HG03045 (cell line): ENCODE measurements around the gene KCNAB2.

Experiments used
- ATAC-seq: cut with Tn5 transposase; IDR thresholded peaks from one replicate; pipeline ENCODE4 v1.9.1; 2021; ENCODE audit warnings: mild to moderate bottlenecking, moderate library complexity; ENCODE audit not compliant: unreplicated experiment

Gene KCNAB2

GRCh38 chr1:6045561-6045960 is at the start of gene KCNAB2:
Gene KCNAB2, plus strand, starts transcription at chr1:6045888. Its CDS starts 5,649 bp downstream, at chr1:6051537.
- ATAC-seq = no peak

GRCh38 chr1:5996641-5997270 is 48.9 kb upstream of the KCNAB2 start:
- no peak for ATAC-seq

GRCh38 chr1:5997316-5997715 is 48.4 kb upstream of the KCNAB2 start:
- no peak for ATAC-seq

DNA sequence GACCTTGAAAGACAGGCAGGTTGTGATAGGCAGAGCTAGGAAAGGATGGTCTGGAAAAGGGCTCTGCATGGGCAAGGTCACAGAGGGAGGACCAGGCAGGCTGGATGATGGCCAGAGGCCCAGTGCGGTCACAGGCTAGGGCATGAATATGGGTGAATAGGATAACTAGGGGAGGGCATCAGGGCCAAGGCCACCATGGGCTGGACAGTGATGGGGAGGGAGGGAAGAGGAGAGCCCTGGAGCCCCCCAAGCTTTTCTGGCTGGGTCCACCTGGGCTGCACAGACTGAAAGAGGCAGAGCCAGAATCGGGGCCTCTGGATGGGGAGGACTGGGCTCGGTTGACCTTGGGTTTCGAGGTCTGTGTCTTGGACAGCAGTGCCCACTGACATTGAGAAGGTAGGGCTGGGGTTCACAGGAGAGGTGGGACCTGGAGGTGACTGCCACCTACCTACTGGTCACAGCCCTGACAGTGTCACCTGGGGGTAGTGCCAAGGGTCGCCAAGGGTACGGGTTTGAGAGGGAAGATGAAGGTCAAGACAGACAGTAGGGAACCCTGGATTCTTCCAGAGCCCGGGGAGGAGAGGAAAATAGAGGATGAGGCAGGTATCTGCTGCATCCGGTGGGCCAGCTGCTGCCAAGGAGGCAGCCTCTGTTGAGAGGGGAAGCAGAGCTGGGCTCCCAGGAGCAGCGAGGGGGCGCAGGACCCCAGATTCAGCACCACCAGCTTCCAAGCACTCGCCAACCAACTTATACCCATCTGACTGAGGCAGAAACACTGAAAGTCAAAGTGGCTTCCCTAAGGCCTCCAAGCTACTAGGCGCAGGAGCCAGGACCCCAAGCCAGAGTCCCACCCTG is 47.4 kb upstream of the KCNAB2 start:
- ATAC-seq = no peak

- no peak for ATAC-seq
These were observed 46.8 kb upstream of the KCNAB2 start for GRCh38 chr1:5998906-5999301.

DNA sequence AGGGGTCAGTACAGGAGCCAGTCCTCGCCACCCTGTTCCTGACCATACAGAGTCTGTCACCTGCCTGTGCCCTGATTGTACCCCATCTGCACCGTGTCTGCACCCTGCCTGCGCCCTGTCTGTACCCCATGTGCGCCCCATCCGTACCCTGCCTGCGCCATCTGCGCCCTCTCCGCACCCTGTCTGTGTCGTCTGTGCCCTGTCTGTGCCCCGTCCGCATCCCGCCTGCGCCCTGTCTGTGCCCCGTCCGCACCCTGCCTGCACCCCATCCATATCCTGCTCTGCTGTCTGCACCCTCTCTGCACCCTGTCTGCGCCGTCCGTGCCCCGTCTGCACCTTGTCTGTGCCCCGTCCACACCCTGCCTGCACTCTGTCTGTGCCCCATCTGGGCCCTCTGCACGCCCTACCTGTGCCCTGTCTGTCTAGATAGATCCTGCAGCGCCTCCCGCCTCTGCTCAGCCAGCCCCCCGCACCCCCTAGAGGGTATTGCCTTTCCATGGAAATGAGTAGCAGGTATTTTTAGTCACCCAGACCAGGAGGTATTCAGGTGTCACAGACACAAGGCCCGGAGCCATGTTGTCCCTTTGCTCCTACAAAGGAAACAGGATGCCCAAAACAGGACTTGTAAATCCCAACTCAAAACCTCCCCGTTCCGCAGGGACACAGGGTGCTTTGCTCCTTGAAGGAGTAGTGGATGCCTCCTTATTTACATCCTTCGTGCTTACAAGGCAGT is 45.8 kb upstream of the KCNAB2 start:
- no peak for ATAC-seq

- ATAC-seq = no peak
These were observed 45.0 kb upstream of the KCNAB2 start for GRCh38 chr1:6000444-6001288.

DNA sequence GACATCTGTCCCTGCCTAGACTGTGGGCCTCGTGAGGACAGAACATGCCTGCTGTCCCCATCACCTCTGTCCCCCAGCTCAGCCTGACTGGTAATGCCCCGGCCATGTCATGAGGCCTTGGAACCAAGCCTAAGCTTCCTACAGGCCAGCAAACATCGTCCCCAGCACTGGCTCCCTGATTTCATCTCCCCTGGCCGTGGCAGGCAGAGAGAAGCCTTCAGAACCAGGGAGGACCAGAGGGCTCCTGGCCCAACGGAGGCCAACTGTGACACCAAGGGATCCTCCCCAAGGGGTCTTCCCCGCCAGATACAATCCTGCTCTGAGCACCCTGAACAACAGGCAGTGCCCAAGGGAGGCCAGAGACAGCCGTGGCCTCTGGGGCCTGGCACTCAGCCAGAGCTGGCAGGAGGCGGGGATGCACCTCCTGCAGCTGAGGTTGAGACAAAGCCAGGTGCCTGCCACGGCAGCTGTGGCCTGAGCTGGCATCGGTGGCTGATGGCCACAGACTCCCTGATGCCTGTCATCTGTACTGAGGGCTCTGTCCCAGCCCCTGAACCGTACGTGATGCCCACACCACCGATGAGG is 43.6 kb upstream of the KCNAB2 start:
- no peak for ATAC-seq

- no peak for ATAC-seq
These were observed 42.8 kb upstream of the KCNAB2 start for GRCh38 chr1:6002714-6003501.

DNA sequence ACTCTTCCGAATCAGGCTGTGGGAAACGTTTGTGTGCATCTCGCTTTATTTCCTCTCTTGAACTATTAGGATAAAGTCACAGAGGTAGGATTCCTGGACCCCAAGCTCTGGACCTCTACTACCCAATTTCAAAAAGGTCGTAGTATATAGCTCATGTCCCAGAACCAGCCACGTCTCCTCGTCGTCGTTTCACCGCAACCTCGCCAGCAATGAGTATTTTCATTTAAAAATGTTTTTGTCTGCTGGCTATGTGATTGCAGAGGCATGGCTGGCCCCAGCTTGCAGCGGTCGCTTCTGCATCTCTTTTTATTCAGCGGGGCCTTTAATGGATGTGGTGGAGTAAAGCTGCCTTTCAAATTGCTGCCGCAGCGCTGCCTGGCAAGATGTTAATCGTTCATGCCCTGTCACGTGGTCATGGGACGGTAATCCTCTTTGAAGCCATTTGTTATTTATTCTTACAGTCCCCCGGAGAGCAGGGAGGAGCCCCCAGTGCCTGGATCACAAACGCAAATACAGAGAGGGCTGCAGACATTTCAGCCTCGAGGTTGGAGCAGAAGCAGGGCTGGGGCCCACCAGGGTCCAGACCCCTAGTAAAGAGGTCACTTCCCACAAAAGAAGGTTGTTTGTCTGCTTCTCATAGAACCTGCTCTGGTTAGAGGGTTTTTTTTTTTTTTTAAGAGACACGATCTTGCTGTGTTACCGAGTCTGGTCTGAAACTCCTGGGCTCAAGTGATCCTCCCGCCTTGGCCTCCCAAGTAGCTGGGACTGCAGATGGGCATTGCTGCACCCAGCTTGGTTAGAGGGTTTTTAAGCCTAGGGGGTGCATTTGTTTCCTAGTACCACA is 41.9 kb upstream of the KCNAB2 start:
- ATAC-seq = no peak

DNA sequence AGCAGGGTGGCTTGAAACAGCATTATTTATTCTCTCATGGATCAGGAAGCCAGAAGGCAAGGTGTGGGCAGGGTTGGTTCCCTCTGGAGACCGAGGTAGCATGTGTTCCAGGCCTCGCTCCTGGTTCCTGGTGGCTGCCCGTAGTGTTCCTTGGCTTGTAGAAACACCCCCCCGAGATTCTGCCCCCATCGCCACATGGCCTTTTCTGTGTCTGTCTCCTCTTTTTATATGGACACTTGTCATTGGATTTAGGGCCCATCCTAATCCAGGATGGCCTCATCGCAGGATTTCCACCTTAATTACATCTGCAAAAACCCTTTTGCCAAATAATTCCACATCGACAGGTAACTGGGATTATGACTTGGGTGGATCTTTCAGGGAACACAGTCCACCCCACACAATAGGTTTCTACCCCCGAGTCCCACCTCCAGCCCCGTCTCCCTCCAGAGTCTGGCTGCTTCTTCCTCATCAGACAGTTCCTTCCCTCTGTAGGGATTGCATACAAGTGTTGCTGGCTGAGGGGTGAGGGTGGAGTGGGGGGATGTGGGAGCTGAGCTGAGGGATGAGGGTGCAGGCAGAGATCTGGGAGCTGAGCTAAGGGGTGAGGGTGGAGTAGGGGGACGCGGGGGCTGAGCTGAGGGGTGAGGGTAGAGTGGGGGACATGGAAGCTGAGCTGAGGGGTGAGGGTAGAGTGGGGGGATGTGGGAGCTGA is 41.1 kb upstream of the KCNAB2 start:
- ATAC-seq = no peak

- ATAC-seq = no peak
These were observed 40.3 kb upstream of the KCNAB2 start for GRCh38 chr1:6005276-6005917.

- ATAC-seq = no peak
These were observed 38.8 kb upstream of the KCNAB2 start for GRCh38 chr1:6006882-6007281.

DNA sequence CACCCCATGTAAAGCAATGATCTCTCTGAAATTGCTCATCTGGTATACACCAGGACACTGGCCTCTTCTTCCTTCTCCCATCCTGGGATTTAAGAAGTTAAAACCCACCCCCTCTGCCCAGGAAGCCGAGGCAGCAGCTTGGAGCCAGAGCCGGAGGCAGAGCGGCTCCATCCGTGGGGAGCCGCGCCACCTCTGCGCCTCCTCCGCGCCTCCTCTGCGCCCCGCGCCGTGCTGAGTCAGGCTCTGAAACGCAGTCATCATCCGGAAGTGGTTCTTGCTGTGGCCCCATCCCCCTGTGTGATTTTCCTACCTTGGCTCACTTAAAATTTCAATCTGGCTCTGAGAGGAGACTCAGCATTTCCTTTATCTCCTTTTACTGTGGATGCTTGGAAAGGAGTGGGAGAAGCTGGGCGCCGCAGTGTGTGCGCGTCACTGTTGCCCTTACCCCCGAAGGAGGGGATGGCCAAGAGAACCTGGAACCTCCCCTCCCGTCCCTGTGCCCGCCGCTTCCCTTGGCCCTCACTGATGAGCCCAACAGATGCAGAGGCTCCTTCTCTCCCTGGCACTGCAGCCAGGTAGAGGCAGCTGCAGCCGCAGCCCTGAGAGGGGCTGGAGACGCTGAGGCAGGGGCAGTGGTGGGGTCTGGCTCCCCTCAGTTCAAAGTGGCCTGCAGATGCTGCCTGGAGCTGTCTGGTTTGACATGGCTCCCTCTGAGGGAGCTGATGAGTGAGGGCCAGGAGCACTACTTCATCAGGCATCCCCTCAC is 38.2 kb upstream of the KCNAB2 start:
- ATAC-seq = no peak

- ATAC-seq = no peak
These were observed 37.6 kb upstream of the KCNAB2 start for GRCh38 chr1:6008084-6008415.

DNA sequence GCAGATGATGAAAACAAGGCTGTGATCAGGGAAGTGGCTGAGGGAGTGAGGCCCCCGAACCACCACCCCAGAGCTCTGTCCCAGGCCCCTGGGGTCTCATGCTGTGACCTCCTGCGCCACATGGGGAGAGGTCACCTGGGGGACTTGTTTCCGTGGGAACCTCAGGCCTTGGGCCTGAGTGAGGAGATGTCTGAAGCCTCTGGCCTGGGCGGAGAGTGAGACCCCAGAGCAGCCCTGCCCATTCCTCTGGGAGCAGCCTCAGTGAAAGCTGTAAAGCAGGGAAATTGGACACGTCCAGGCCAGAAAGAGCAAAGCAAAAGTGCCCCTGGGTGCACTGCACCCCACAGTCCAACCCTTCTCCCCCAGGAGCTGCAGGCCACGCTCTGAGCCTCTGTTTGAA is 37.0 kb upstream of the KCNAB2 start:
- no peak for ATAC-seq
